AG10803 (cell line): ENCODE measurements around the gene GALNT17.

Experiments
- DNase-seq: peaks from one replicate; pipeline ENCODE4 v3.0.0; 2010; ENCODE audit warnings: low read depth
- H3K4me3 ChIP-seq: 2 replicates; pipeline ENCODE4 v1.5.1; 2011; ENCODE audit warnings: mild to moderate bottlenecking, low read length, control low read depth
- TF ChIP-seq, protein P1 (sequence below): conservative IDR thresholded peaks from 2 replicates; pipeline ENCODE4 v1.5.1; 2011; ENCODE audit warnings: mild to moderate bottlenecking, low read length, control low read depth, inconsistent platforms

GALNT17 gene

DNA sequence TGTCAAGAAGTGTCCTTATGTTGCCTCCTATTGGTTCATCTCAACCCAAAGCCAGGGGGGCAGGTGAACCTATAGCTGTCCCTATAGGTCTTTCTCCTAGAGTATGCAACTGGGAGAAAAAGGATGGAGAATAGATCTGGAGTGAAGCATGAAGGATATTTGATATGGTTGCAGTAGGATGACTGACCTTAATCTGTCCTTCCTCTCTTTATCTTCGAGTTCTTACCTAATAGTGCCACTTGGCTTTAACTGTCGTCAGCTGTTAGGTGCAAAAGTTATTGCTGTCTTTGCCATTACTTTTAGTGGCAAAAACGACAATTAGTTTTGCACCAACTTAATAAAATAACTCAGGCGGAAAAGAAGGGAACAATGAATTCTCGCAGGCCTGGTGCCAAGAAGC is 196.0 kb downstream of the GALNT17 start:
- DNase-seq = no peak
- no peak overlapping the region for H3K4me3 ChIP-seq
- TF ChIP-seq, protein P1, sequence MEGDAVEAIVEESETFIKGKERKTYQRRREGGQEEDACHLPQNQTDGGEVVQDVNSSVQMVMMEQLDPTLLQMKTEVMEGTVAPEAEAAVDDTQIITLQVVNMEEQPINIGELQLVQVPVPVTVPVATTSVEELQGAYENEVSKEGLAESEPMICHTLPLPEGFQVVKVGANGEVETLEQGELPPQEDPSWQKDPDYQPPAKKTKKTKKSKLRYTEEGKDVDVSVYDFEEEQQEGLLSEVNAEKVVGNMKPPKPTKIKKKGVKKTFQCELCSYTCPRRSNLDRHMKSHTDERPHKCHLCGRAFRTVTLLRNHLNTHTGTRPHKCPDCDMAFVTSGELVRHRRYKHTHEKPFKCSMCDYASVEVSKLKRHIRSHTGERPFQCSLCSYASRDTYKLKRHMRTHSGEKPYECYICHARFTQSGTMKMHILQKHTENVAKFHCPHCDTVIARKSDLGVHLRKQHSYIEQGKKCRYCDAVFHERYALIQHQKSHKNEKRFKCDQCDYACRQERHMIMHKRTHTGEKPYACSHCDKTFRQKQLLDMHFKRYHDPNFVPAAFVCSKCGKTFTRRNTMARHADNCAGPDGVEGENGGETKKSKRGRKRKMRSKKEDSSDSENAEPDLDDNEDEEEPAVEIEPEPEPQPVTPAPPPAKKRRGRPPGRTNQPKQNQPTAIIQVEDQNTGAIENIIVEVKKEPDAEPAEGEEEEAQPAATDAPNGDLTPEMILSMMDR = no peak

DNA sequence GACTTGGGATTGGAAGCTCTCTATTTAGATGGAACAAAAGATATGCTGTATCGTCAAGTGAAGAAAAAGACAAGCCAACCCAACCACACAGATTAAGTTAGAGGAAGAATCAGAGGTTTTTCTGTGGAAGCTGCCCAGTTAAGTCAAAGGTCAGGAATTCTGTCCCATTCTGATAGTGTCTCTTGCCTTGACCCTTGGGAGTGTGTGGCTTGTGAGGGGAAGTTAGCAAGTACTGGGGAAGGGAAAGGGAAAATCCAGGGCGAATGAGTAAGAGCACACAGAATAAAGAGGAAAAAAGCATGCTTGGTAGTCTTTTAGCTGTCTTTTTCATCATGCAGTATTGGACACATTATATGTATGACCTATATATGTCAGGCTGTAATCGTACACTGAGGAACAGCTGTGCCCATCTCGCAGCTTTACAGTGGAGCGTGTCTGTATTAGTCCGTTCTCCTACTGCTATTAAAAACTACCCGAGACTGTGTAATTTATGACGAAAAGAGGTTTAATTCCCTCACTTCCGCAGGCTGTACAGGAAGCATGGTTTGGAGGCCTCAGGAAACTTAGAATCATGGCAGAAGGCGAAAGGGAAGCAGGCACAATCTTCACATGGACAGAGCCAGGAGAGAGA is 197.2 kb downstream of the GALNT17 start:
- no peak for DNase-seq
- no peak overlapping the region for H3K4me3 ChIP-seq
- TF ChIP-seq, protein P1 = no peak

DNA sequence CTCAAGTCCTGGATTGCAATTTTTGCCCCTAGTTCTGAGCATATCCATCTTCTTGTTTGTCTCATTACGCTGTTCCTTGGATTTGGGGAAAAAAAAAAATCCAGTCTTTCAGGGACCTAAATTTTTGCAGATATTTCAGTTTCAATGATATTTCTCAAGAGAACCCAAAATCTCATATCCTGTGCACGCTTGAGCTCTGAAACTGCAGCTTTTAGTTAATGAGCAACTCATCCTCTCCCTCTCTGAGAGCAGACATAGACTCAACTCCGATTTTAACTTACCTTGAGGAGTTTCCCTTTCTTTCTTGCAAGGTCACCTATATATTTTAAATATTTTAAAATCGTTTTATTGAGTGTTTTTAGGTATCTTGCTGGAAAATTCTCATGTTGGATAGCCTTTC is 200.3 kb downstream of the GALNT17 start:
- TF ChIP-seq, protein P1 = no peak
- no peak for DNase-seq
- H3K4me3 ChIP-seq = no peak overlapping the region

DNA sequence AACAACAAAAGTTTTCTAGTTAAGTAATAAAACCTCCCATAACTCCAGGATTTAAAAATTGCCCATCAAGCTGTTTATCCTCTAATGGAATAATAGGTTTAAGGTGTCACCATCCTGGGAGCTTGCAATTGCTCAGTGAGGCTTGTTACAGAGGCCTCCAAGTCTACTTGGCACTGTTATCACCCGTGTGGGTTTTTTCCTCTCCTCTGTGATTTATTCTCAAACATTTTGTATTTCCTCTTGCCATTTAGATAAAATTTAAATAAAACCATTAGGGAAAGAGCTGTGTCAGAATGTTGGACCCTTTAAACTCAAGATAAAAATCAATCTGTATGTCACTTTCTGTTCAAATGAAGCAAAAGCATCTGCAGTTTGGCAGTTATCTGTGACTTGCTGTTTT is 202.6 kb downstream of the GALNT17 start:
- DNase-seq = no peak
- H3K4me3 ChIP-seq = no peak overlapping the region
- TF ChIP-seq, protein P1 = no peak

DNA sequence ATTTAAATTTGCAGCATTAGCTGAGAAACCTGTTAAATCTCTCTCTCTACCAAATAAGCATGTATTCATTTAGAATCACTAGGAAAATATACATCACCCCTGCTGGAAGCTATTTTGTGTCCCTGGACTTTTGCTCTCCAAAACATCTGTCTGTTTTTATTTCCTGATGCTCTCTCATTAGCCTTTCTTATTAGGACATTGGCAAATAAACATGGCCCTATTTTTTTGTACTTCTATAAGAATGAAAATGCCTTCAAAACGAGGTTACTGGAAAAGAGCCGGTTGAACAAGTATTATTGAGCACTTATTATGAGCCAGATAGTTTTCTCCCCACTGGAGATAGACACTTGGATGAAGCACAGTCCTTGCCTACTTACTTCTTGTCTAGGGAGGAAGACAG is 206.9 kb downstream of the GALNT17 start:
- no peak overlapping the region for H3K4me3 ChIP-seq
- TF ChIP-seq, protein P1 = no peak
- no peak for DNase-seq

DNA sequence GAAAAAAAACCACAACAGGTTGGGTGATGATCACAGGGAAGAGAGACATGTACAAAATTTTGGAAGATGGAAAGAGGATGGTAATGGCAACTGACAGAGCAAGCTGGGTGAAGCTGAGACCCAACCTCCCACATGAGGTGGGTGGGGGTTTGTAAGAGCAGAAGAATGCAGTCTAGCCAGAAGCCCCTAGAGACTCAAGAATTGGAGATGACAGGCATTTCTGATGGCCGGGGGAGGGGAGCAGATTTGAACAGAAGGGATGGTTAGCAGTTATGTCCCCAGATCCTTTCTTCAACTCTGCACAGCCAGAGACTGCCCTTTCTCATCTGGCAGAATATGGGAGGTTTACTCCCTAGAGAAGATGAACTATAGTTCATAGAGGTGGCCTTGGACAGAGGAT is 208.0 kb downstream of the GALNT17 start:
- no peak for DNase-seq
- H3K4me3 ChIP-seq = no peak overlapping the region
- TF ChIP-seq, protein P1 = no peak

DNA sequence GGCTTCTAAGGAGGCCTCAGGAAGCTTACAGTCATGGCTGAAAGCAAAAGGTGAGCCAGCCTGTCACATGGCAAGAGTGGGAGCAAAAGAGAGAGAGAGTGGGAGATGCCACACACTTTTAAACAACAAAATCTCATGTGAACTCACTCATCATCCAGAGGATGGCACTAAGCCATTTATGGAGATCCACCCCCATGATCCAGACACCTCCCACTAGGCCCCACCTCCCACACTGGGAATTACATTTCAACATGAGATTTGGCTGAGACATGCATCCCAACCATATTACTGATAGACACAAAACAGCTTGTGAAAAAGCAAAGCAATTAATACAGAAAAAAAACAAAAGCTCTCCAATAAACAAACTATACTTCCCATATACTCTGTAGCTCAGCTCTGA is 210.3 kb downstream of the GALNT17 start:
- TF ChIP-seq, protein P1 = no peak
- no peak for DNase-seq
- H3K4me3 ChIP-seq = no peak overlapping the region
